Hematopoietic multipotent progenitor cell treated with erythropoietin and hydrocortisone succinate and interleukin-3 and kit ligand, for 8 days (in vitro differentiated cells): Measurements from ENCODE around the gene SAFB.
"Not testable (repeated sequence)": the region's sequence is repeated elsewhere in the genome, so short reads cannot be mapped to it uniquely, and the experiment has no call there.

Experiments
- DNase-seq: peaks from one replicate; pipeline ENCODE4 v3.0.0-alpha.2; 2015

Gene SAFB

DNA sequence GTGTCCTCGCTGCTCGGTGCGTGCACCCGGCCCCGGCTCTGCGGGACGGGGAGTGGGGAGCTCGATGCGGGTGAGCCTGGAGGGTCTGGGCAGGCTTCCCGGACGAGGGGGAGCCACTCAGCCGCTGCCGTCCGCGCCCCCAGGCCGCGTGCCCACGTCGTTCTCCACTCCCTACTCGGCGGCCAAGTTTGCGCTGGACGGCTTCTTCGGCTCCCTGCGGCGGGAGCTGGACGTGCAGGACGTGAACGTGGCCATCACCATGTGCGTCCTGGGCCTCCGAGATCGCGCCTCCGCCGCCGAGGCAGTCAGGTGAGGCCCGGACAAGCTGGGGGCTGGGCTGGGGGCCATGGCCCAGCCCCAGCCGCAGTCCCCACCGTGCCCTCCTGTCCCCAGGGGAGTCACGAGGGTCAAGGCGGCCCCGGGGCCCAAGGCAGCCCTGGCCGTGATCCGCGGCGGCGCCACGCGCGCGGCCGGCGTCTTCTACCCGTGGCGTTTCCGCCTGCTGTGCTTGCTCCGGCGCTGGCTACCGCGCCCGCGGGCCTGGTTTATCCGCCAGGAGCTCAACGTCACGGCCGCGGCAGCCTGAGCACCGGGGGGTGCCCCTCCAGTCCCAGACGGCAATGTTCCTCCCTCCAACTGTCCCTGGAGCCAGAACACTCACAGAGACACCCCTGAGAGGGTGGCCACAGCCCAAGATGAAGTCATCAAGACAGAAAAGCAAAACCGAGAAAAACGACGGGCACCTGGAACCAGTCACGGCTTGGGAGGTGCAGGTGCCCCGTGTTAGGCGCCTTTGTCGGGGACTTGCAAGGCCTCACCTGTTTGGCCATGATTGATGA lies 64.7 kb downstream of the SAFB start:
- DNase-seq = no peak

DNA sequence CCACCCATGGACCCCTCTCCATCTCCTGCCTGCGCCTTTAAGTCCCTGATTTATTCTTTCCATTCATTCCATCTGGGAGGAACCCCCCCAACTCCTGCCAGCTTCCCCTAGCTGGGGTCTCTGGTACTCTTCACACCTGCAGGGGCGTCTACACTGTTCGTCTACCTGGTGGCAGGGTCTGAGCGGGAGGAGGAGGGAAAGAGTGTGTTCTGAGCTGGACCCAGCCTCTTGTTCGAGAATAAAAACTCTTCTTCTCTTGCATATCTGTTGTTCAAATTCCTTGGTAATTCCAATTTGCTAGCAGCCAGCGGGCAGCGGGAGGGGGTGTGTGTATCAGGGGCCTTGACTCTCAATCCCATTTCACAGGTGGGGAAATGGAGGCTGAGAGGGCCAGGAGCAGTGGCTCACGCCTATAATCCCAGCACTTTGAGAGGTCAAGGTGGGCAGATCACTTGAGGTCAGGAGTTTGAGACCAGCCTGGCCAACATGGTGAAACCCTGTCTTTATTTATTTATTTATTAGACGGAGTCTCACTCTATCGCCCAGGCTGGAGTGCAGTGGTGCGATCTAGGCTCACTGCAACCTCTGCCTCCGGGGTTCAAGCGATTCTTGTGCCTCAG lies 65.5 kb downstream of the SAFB start:
- DNase-seq = not testable (repeated sequence)

DNA sequence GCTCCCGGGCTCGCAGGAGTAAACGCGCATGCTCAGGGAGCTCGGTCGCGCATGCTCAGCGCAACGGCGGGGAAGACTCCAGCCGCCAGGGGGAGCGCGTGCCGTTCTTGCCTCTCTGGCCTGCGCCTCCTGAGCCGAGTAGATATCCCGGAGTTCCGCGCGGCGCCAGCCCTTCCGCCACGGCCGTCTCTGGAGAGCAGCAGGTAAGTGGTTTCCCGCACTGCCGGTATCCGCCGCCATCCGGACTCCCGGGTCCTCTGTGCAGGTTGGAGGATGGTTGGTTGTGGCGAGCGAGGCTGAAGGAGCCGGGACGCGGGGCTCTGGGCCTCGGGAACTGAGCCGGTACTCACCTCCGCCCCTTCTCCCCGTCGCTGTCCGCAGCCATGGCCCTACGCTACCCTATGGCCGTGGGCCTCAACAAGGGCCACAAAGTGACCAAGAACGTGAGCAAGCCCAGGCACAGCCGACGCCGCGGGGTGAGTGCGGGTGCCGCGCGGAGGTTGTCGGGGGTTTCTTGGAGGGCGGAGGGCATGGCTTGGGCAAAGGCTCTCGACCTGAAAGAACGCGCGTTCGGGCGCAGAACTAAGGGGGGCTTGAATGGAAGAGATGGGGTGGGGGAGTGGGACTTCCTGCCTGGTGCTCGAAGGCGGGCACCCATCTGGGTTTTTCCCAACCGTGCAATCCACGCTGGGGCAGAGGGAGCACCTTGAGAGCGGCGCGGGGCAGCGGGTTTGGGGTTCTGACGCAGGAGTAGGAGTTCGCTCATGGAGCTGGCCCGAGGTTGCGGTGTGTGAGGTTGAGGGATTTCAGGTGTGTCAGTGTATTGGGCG lies 67.5 kb downstream of the SAFB start, which contains the start of gene RPL36:
TSS of gene RPL36 (plus strand) at position 171 of the 830 bp plus-strand sequence. CDS start at position 384, 213 bp downstream.
- DNase-seq = peak; percentile 96

DNA sequence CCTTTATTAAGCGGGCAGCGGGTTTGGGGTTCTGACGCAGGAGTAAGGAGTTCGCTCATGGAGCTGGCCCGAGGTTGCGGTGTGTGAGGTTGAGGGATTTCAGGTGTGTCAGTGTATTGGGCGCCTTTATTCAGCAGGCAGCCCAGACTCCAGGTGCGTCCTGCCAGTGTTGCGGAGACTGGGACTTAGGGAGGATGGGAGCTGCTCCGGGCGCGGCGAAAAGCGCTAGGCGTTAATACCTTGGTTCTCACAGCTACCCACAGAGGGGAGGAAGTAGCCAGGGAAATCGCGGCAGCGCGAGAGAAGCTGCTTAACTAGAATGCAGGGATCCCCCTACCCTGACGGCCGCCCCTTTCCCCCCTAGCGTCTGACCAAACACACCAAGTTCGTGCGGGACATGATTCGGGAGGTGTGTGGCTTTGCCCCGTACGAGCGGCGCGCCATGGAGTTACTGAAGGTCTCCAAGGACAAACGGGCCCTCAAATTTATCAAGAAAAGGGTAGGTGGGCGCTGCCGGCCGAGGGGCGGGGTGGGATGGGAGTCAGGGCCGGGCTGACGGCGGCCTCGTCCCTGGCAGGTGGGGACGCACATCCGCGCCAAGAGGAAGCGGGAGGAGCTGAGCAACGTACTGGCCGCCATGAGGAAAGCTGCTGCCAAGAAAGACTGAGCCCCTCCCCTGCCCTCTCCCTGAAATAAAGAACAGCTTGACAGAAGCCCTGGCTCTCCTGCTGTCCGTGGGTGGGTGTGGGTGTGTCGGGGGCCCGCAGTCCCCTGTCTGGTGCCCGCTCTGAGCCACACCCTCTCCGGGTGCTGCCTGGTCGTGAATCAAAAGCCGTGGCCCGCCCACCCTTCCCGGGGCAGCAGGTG lies 68.3 kb downstream of the SAFB start:
- DNase-seq = peak; percentile 73

DNA sequence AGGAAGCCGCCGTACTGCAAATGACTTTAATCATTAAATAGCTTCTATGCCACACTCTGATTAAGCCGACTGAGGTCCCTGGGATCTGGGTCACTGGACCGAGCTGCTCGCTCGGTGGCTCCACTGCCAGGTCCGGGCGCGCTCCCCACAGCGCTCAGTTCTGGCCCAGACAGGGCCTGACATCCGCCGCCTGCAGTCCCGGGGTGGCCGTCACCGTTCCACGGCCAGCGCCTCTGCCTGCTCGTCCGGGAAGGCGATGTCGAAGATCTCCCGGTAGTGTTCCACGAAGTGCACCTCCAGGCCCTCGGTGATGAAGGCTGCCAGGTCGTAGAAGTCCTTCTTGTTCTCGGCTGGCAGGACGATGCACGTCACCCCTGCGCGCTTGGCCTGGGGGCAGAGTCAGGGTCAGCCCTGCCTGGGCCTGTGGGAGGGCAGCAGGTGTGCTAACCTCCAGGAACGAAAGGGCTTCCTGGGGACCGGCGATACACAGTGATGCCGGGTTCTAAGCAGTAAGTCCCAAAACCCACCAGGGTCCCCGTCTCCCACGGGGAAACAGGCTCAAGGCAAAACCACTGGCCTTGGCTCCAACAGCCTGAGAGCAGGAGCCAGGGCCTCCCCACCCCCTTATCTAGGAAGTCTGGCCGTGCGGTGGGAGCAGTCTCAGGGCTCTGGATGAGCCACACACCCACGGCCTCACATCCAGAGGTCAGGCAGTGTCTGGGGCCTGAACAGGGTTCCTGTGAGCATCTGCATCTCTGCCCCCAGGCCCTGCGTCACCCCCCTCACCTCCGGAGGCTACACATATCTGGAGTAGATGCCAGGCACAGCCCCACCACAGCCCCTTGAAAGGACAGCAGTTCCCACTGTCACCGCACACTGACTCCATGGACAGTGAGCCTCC lies 69.2 kb downstream of the SAFB start:
- peak; percentile 40 for DNase-seq

DNA sequence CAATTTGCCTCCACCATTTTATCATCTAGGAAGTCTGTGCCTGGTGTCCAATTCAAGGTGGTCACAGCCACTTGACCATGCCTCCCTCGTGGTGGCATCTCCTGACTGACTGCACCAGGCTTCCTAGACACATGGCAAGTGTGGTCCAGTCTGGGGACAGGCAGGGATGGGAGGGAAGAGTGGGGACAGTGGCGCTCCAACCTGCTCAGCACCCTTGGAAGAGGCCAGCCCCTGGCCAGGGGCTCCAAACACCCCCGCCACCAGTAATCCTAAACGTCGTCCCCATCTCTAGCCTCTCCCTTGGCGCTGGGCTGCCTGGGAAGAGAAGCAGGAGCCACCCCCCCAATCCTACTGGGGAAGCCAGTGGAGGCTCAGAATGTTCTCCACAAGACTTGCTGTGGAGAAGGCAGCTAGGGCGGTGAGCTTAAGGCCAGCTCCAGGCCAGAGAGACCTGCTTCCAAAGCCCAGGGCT lies 69.9 kb downstream of the SAFB start:
- no peak for DNase-seq

DNA sequence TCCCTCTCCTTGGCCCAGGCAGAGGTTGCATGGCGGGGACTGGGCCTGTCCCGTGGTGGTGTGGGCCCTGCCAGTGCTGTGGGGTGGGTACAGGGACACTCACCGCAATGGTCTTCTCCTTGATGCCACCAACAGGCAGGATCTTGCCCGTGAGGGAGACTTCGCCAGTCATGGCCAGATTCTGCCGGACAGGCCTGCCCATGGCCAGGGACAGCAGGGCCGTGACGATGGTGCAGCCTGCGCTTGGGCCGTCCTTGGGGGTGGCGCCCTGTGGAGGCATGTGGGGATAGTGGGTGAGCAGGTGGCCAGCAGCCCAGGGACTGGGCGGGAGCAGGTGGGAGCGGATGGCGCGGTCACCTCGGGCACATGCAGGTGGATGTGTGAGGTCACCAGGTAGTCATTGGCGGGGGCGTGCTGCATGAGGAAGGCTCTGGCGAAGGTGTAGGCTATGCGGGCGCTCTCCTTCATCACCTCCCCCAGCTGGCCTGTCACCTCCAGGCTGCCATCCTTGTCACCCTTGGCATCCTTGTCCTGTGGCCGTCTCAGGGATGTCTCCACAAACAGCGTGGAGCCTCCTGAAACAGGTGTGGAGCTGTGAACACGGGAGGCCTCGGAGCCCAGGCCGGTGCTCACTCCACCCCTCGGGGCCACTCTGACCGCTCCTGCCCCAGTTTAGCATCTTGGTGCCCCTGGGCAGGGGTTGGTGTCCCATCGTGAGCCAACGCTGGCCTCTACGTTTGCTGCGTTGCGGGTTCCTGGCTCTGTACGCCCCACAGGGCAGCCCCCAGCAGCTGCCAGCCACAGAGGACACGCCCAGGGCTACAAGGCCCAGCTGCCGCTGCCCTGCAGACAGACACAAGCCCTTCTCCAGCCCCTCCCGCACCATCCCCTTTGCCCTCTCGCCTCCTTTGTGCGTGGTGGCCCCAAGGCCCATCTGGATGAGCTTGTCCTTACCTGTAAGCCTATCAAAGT lies 70.6 kb downstream of the SAFB start:
- DNase-seq = no peak

DNA sequence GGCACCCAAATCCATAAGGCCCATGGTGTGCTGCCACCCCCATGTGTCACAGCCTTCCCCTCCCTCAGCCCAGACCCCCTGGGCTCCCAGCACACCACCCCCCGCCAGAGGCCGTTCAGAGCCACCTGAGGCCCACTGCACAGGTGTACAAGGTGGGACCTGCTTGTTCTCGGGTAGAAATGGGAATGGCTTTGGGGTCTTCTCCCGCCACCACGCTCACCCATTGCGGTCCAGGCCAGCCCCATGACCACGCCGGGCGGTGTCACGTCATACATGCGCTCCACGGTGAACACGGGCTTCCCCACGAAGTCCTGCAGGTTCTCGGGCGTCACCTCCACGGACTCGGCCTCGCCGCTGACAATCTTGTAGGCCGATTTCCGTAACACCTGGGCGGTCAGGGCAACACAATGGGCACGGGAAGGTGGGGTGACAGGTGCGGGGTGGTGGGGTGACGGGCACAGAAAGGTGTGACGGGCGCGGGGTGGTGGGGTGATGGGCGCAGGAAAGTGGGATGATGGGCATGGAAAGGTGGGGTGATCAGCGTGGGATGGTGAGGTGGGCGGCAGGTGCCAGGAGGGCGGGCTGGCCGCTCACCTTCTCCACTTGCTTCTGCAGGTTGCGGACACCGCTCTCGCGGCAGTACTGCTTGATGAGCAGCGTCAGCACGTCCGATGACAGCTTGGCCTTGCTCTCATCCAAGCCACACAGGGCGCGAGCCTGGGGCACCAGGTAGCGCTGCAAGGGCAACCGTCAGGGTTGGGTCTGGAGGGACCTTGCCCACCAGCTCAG lies 71.5 kb downstream of the SAFB start:
- DNase-seq = no peak

DNA sequence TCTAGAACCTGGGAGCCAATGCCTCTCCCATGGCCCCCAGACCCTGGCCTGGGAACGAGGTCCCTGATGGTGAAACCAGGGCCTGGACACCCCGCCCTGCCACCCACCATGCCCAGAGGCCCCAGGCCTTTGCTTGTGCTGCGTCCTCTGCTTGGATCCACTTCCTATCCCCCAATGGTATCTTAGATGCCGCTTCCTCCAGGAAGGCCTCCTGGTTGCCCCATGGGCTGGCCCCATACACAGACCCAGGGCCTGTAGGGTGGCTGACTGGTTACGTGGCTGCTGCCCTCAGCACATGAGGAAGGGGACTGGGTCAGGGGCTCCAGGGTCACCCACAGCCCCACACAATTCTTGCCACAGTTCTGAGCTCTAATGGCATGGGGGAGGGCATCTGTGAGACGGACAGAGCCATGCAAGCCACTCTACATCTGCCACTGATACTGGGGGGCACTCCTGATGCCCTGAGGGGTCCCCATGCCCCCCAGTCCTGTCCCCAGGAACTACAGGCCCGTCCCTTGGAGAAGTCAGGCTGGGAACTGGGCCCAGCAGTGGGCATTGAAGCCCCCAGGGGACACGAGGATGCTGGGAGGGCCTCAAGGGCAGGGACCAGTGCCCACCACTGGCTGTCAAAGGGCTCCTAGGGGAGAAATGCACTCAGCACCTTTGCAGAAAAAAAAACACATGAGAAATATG lies 72.2 kb downstream of the SAFB start:
- DNase-seq = no peak

DNA sequence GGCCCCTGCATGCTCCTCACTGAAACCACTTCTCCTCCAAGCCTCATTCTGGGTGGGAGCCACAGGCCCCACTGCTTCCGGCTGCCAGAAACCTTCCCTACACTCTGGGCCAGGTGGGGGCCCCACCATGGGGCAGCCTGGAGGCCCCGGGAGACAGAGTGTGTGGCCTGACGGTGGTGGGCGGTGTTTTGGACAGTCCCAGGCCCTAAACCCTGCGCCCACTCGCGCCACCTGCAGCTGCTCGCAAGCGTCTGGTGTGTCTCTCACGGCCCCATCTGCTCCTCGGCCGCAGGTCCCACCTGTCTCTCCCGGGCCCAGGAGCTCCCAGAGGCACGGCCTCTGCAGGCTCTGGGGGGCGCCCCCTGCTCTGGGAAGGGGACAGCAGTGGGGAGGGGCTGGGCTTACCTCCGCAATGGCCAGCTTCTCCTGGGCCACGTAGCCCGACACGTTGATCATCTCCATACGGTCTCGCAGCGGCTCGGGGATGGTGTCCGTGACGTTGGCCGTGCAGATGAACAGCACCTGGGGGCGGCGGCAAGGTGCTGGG lies 72.8 kb downstream of the SAFB start:
- no peak for DNase-seq

DNA sequence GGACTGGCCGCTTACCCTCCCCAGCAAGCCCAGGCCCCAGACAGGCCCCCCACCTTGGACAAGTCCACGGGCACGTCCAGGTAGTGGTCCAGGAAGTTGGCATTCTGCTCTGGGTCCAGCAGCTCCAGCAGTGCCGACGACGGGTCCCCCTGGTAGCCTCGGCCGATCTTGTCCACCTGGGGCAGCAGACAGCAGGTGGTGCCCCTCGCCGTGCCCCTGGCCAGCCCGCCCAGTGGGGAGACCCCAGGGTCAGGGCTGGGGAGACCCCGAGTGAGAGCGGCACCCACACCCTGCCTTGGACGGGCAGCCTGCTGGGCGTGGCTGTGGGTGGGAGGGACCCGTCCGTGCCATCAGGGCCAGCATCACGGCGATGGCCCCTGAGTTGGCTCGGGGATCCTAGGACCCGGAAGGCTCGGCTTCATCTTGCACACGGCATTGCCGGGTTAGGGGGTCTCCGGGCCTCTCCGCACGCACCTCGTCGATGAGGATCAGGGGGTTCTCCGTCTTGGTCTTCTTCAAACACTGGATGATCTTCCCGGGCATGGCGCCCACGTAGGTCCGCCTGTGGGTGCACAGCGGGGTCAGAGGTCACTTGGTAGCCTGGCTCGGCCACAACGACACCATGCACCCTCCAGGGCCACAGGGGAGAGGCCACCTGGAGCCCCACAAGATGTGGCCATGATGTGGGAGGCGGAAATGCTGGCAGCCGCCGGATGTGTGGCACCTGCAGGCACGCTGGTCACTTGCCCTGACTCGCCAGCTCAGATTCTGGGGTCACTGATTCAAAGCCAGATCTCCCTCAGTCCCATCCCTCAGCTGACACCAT lies 73.5 kb downstream of the SAFB start:
- DNase-seq = no peak

DNA sequence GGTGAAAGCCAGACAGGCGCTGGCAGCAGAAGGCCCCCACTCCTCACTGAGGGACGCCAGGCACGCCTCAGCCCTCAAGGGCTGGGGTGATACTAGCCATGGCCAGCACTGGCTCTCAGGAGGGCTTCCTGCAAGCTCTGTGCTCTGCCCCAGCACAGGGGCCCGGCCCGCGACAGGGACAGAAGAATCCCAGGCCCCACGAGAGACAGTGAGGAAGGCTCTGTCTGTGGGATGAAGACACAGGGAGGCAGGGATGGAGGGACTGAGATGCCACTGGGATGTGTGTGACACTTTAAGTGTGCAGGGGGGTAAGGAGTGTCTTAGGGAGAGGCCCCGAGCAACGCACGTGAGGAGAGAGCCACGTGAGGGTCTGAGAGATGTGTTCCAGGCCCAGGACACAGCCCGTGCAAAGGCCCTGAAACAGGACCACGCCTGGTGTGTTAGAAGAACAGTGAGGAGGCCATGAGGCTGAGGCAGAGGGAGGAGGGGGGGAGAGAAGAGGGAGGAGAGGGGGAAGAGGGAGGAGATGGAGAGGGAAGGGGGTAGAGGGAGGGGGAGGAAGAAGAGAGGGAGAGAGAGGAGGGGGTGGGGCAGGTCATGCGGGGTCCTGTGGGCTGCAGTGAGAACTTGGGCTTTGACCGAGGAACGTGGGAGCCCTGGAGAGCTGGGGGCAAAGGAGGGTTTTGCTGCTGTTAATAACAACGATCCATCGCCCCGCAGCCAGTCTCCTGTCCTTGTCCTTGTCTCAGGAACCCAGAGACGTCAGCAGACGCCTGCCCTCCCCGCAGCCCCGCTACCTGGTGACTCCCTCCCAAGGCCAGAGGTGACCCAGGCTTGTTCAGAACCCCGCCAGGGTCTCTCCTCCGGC lies 74.4 kb downstream of the SAFB start:
- no peak for DNase-seq

DNA sequence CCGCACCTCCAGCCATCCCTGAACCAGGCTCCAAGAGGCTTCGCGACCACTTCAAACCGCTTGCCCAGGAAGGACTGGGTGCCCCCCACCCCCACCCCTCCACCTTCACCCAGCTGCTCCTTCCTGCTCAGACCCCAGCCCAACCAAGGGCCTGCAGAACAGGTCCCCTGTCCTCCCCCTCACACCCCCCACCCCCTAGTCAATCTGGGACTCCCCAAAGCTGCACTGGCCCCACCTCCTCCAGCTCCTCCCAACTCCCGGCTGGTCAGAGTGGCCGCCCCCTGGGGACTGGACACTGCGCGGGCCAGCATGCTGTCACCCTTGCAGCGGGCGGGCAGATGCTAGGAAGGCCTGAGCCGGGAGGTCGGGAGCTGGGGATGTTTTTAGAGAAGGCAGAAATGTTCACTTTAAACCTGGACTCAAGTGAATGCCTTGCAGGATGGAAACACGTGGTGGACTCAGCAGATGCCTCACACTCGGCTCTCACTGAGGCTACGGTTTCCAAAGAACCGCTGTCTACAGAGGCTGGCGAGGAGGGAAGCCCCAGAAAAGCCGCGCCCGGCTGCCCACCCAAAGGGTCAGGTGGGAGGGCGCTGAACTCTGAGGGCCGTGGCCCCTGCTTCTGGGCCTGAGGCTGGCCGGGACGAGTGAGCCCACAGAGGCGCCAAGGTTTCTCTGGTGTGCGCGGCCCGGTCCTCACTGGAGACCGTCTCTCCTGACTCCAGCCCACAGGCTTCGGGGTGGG lies 75.2 kb downstream of the SAFB start:
- no peak for DNase-seq

DNA sequence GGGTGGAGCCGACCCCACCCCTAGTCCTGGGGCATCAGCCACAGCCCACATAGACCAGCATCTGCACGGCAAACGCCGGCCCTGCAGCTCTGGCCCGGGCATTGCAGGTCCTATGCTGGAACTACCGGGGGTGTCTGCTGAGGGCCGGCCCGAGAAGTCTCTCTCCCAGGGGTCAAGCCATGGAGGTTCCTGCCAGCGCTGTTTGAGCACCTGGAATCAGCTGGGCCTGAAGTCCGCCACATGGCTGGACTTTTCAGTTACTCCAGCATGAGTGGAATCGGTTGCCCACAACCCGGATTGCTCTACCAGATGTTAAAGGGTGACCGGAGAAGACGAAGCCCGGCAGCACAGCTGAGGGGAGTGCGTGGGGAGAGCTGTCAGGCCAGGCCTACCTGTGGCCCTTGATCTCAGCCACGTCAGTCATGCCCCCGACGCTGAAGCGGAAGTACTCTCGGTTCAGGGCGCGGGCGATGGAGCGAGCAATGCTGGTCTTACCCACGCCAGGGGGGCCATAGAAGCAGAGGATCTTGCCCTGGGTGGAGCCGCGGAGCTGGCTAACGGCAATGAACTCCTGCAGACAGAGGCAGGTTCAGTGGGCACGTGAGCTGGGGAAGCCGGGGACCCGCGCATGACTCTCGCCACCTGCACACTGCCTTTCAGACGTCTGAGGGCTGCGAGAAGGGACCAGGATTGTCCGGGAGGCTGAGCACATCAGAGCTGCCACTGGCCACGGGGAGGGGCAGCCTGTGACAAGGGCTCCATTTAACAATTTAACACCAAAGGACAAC lies 75.9 kb downstream of the SAFB start:
- no peak for DNase-seq
